Measurements from ENCODE around the gene G3BP1.
A peak's percentile ranks its signal among the peaks of the same experiment; 100 is the strongest.

The G3BP1 gene

DNA sequence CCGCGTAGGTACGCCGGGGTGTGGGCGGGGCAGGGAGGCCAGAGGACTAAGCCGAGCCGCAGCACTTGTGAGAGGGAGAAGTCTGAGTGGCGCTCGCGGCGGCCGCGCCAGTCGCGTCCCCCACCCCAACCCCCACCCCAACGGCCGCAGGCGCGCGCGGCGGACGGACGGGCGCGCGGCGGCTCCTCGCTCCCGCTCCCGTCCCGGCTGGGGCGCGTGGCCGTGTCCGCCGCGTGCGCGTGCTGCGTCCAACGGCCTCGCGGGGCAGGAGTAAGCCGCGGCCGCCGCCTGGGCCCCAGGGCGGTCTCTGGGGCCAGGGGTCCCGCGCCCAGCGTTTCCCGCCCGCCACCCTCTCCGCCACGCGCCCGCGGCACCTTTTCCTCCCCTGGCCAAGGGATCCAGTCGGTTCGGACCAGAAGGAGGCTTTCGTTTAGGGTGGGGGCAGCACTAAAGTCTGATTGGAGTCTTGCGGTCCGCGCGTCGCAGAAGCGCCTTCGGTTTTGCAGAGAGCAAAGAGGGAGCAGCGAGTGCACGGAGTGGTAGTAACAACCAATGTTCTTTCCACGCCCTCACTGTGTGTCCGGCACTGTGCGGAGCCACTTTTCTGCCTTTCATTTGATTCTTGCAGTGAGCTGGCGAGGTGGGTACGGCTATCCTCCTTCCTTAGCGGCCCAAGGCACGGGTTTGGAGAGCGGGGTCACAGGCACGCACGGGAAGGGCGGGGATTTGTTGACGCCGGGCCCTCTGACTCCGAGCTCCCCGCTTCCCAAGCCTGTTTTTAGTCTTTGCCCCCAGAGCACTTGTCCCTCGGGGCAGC, 483 bp downstream of the G3BP1 start:
- no peaks in the 10 kb centered on the region for H3K9me3 ChIP-seq
- peak overlapping the region; percentile 94 for H3K4me3 ChIP-seq (ENCODE audit: low read depth, low read length)
- H3K4me1 ChIP-seq, result peaks cover 6% of the 10 kb centered on the region
- TF ChIP-seq CTCF (IDR thresholded peaks at IDR 0.05; ENCODE audit: low read depth, low read length), result no peak
- H3K27me3 ChIP-seq, result no peaks in the 10 kb centered on the region
- peaks cover 13% of the 10 kb centered on the region for H3K36me3 ChIP-seq
- peak; percentile 40 for DNase-seq

DNA sequence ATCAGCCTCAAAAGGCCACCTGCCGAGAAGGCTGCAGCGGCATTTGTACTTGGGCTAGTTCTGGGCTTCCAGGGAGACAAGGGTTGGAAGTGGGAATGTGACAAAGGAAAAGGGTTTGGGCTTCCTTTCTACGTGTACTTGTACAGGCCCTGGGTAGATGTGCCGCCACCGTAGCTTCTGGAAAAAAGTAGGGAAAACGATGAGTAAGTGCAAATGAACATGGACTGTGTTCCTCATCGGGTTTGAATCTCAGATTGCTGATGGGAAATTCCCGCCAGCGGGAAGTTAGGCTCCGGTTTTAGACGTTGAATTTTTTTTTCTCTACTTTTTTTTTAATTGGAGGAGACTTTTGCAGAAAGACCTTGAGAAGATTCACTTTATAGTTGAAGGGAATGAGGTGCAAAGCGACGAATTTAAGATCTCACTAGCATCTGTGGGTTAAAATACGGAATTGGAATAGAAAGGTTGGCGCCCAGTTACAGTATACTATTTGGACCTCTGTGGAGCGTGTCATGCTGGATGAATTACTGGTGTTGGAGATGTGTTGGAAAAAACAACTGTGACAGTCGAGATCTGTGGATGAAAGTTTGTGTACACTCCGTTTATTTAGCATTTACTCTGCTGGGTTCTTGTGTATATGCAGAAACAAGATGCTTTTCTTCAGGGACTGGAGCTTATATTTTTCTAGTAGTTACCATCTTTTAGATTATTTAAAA, 1.2 kb downstream of the G3BP1 start:
- Histone ChIP-seq H3K27me3 (no peaks in the 10 kb centered on the region), H3K4me3 (ENCODE audit: low read depth, low read length) (peak overlapping the region; percentile 94), H3K4me1 (peaks cover 6% of the 10 kb centered on the region), H3K36me3 (peaks cover 21% of the 10 kb centered on the region), H3K9me3 (no peaks in the 10 kb centered on the region)
- no peak for DNase-seq
- TF ChIP-seq CTCF (IDR thresholded peaks at IDR 0.05; ENCODE audit: low read depth, low read length), result no peak

GRCh38 chr5:151773951-151774350, 2.2 kb downstream of the G3BP1 start:
- no peak for DNase-seq
- Histone ChIP-seq H3K36me3 (peaks cover 28% of the 10 kb centered on the region), H3K27me3 (no peaks in the 10 kb centered on the region), H3K4me1 (peaks cover 6% of the 10 kb centered on the region), H3K9me3 (no peaks in the 10 kb centered on the region), H3K4me3 (ENCODE audit: low read depth, low read length) (peak overlapping the region; percentile 94)
- TF ChIP-seq CTCF (IDR thresholded peaks at IDR 0.05; ENCODE audit: low read depth, low read length), result no peak

DNA sequence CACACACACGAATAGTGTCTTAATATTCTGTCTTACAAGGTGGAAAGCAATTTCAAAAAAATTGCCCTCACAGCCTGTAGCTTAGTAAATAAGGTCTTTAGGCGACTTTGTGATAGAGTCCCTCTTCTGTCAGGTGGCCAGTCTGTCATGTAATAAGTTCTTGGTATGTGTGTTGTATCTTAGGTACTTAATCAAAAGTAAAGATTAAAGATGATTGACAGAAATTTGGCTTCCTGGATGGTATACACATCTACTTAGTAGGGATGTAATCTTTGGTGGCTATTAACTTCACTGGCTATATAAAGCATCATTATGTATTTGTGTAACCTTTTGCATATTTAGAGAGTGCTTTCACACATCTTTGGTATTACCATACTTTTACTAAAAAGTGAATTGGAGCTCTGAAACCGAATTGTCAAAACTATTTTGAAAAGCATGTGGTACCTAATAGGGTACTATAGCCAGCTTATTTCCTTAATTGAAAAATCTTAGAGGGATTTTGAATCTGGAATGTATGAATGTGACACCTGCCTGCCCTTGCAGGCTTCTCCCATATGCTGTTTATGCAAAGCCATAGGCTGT, 3.4 kb downstream of the G3BP1 start:
- no peak for TF ChIP-seq CTCF (IDR thresholded peaks at IDR 0.05; ENCODE audit: low read depth, low read length)
- no peaks in the 10 kb centered on the region for H3K27me3 ChIP-seq
- DNase-seq, result no peak
- H3K9me3 ChIP-seq, result no peaks in the 10 kb centered on the region
- H3K36me3 ChIP-seq, result peaks cover 28% of the 10 kb centered on the region
- H3K4me3 ChIP-seq (ENCODE audit: low read depth, low read length), result peak overlapping the region; percentile 15
- H3K4me1 ChIP-seq, result peaks cover 6% of the 10 kb centered on the region

- DNase-seq, result no peak
- no peak for TF ChIP-seq CTCF (IDR thresholded peaks at IDR 0.05; ENCODE audit: low read depth, low read length)
- Histone ChIP-seq H3K27me3 (no peaks in the 10 kb centered on the region), H3K4me3 (ENCODE audit: low read depth, low read length) (no peak overlapping the region), H3K4me1 (peaks cover 3% of the 10 kb centered on the region; the same call in 1 of the 2 replicates), H3K9me3 (no peaks in the 10 kb centered on the region), H3K36me3 (peaks cover 25% of the 10 kb centered on the region)
Observed at GRCh38 chr5:151779531-151780125, 7.9 kb downstream of the G3BP1 start.
